Right lobe of liver (tissue), 6 donors: Measurements from ENCODE around the gene CDK14. TPM values are rescaled to one million over a fixed set of nuclear protein-coding genes. Genes with fewer than 3 reads are reported as not detected.

Source experiments
- ATAC-seq, 4 donors: fragments of 200-7000 bp; cut with Tn5 transposase; one replicate each; pipeline ENCODE4 v1.9.1; 2020; ENCODE audit warnings: mild to moderate bottlenecking in 4 of 4, moderate library complexity in 4 of 4
- DNase-seq, 3 donors: peaks; one replicate each; pipeline ENCODE4 v3.0.0-alpha.2; 2020
- H3K27ac ChIP-seq, 3 donors: fragments of 200-600 bp; one replicate each; pipeline ENCODE4 v1.8.0; 2022
- H3K27me3 ChIP-seq, 2 donors: fragments of 200-600 bp; one replicate each; pipeline ENCODE4 v1.8.0; 2022
- H3K36me3 ChIP-seq, 4 donors: fragments of 200-600 bp; sonication (generic) in 1 of 4; one replicate each; pipeline versions ENCODE4 v1.5.1 to v1.8.0; 2017 to 2022; ENCODE audit warnings: control low read depth in 1 of 4
- H3K4me1 ChIP-seq, 4 donors: fragments of 200-600 bp; sonication (generic) in 1 of 4; one replicate each; pipeline versions ENCODE4 v1.5.1 to v1.8.0; 2017 to 2022; ENCODE audit warnings: control low read depth in 1 of 4
- H3K4me3 ChIP-seq, 3 donors: fragments of 200-600 bp; one replicate each; pipeline ENCODE4 v1.8.0; 2022
- H3K9me3 ChIP-seq, 4 donors: fragments of 200-600 bp; sonication (generic) in 1 of 4; one replicate each; pipeline versions ENCODE4 v1.5.1 to v1.8.0; 2017 to 2022; ENCODE audit warnings: control low read depth in 1 of 4
- CTCF ChIP-seq, 4 donors: fragments of 200-600 bp in 3 of 4; fragments of 450-650 bp in 1 of 4; IDR thresholded peaks; one replicate each; pipeline versions ENCODE4 v1.5.1 to v1.8.0; 2016 to 2022; ENCODE audit warnings: antibody characterized with exemption in 4 of 4, mild to moderate bottlenecking in 2 of 4
- POLR2A ChIP-seq: fragments of 450-650 bp; IDR thresholded peaks from one replicate; pipeline ENCODE4 v1.6.1; 2017; ENCODE audit warnings: antibody characterized with exemption, mild to moderate bottlenecking
- WGBS: methylation state at CpG from one replicate; pipeline ENCODE4 v1.1.6; 2018; ENCODE audit warnings: low coverage, low lambda C conversion rate; ENCODE audit not compliant: insufficient coverage; ENCODE audit errors: missing lambda C conversion rate; 5-methylcytosine and 5-hydroxymethylcytosine counted together
- intact Hi-C, 2 donors: fragments of 100-400 bp; cut with DNase I; formaldehyde crosslinking; loops; one replicate each; pipeline versions ENCODE4 v1.11.2 to v1.14.1; 2022
- total RNA-seq, 6 experiments: library from RNA; depleted of rRNA in 2 of 6; stranded (reverse); fragments of >200 nt in 2 of 6; fragmentation: NEBNext Ultra II Directional in 3 of 6; extraction: Animal tissue kit (Norgen Biotek cat#: 25700) in 3 of 6; gene quantifications; one replicate each; pipeline versions ENCODE4 v1.1.0 to v1.2.4, GENCODE V29; 2016 to 2023
- donor health status: DM: no; HTN: yes; CAD: no.
- donor health status: DM: no; HTN: no; CAD: no.
- donor health status: DM: no; HTN: no; CAD: no.
- donor health status: DM: no; HTN: yes; CAD: no.
- donor health status: DM: no; HTN: yes; CAD: no.

Gene CDK14
- total RNA-seq, 6 experiments from 2014 or later, result 12.6 to 28.7 (median 17.9) TPM

- Histone ChIP-seq H3K27me3 (no peaks in the 10 kb centered on the region), H3K4me1 (no peaks in the 10 kb centered on the region), H3K4me3 (no peak overlapping the region), H3K27ac (no peak overlapping the region), H3K36me3 (no peaks in the 10 kb centered on the region), H3K9me3 (no peaks in the 10 kb centered on the region)
- intact Hi-C loops, result no loop called here
- ATAC-seq, result no peak
- TF ChIP-seq CTCF (IDR thresholded peaks at IDR 0.05), result no peak
- no peak for TF ChIP-seq POLR2A
- DNase-seq, result no peak
- 80% methylated on average over 1 of the region's 1 CpG for WGBS
Observed at GRCh38 chr7:90864088-90864487, 268.0 kb downstream of the CDK14 start.

GRCh38 chr7:90869335-90869734 lies 273.2 kb downstream of the CDK14 start:
- H3K27me3 ChIP-seq, result no peaks in the 10 kb centered on the region
- no peaks in the 10 kb centered on the region for H3K36me3 ChIP-seq
- H3K4me1 ChIP-seq, result no peaks in the 10 kb centered on the region
- no peak overlapping the region for H3K27ac ChIP-seq
- TF ChIP-seq POLR2A (no peak), CTCF (IDR thresholded peaks at IDR 0.05) (no peak)
- no CpG with 5 or more reads among the region's 1 CpG for WGBS
- DNase-seq (no peak), ATAC-seq (no peak)
- intact Hi-C loops, result no loop called here
- H3K4me3 ChIP-seq, result no peak overlapping the region
- H3K9me3 ChIP-seq, result no peaks in the 10 kb centered on the region

GRCh38 chr7:90876701-90877100 lies 280.6 kb downstream of the CDK14 start:
- no peaks in the 10 kb centered on the region for H3K27me3 ChIP-seq
- H3K4me3 ChIP-seq, result no peak overlapping the region
- 83% methylated on average over 2 of the region's 2 CpGs for WGBS
- DNase-seq, result no peak
- H3K9me3 ChIP-seq, result no peaks in the 10 kb centered on the region
- no peak for ATAC-seq
- H3K4me1 ChIP-seq, result no peaks in the 10 kb centered on the region
- H3K36me3 ChIP-seq, result no peaks in the 10 kb centered on the region
- no peak for TF ChIP-seq POLR2A
- TF ChIP-seq CTCF (IDR thresholded peaks at IDR 0.05), result no peak
- intact Hi-C loops, result no loop called here
- no peak overlapping the region for H3K27ac ChIP-seq

- intact Hi-C loops, result no loop called here
- 50% methylated on average over 2 of the region's 2 CpGs for WGBS
- ATAC-seq (no peak), DNase-seq (no peak)
- H3K4me3 ChIP-seq, result no peak overlapping the region
- H3K27ac ChIP-seq, result no peak overlapping the region
- H3K27me3 ChIP-seq, result no peaks in the 10 kb centered on the region
- no peaks in the 10 kb centered on the region for H3K4me1 ChIP-seq
- no peaks in the 10 kb centered on the region for H3K36me3 ChIP-seq
- no peaks in the 10 kb centered on the region for H3K9me3 ChIP-seq
- TF ChIP-seq CTCF (IDR thresholded peaks at IDR 0.05), result no peak
- TF ChIP-seq POLR2A, result no peak
Observed at GRCh38 chr7:90877201-90877600, 281.1 kb downstream of the CDK14 start.

- Histone ChIP-seq H3K36me3 (no peaks in the 10 kb centered on the region), H3K27me3 (no peaks in the 10 kb centered on the region), H3K4me1 (no peaks in the 10 kb centered on the region), H3K4me3 (no peak overlapping the region), H3K9me3 (no peaks in the 10 kb centered on the region), H3K27ac (no peak overlapping the region)
- DNase-seq (no peak), ATAC-seq (no peak)
- TF ChIP-seq POLR2A (no peak), CTCF (IDR thresholded peaks at IDR 0.05) (no peak)
- intact Hi-C loops, result no loop called here
- 100% methylated on average over 3 of the region's 3 CpGs for WGBS
Observed at GRCh38 chr7:90879924-90880323, 283.8 kb downstream of the CDK14 start.
